Trophoblast cell (in vitro differentiated cells and primary cell): ENCODE data around the gene KIF16B.

ENCODE experiments used
- DNase-seq, 2 donors: peaks; one replicate each; pipeline ENCODE4 v3.0.0-alpha.2; 2016
- H2AFZ ChIP-seq: 2 replicates; pipeline ENCODE4 v1.6.1; 2013; ENCODE audit warnings: low read length, moderate library complexity, mild to moderate bottlenecking; ENCODE audit not compliant: insufficient read depth, poor library complexity
- H2AK5ac ChIP-seq: 2 replicates; pipeline ENCODE4 v1.6.1; 2013; ENCODE audit warnings: mild to moderate bottlenecking, low read length
- H2BK120ac ChIP-seq: 2 replicates; pipeline ENCODE4 v1.6.1; 2013; ENCODE audit warnings: low read length, mild to moderate bottlenecking, moderate library complexity; ENCODE audit not compliant: insufficient read depth, poor library complexity
- H2BK12ac ChIP-seq: 2 replicates; pipeline ENCODE4 v1.6.1; 2013; ENCODE audit warnings: mild to moderate bottlenecking, low read length, moderate library complexity
- H2BK5ac ChIP-seq: 2 replicates; pipeline ENCODE4 v1.6.1; 2013; ENCODE audit warnings: low read length, low read depth, moderate library complexity, mild to moderate bottlenecking; ENCODE audit not compliant: poor library complexity
- H3K14ac ChIP-seq: 2 replicates; pipeline ENCODE4 v1.6.1; 2013; ENCODE audit warnings: mild to moderate bottlenecking, low read length
- H3K18ac ChIP-seq: 2 replicates; pipeline ENCODE4 v1.6.1; 2013; ENCODE audit warnings: mild to moderate bottlenecking, low read length
- H3K23ac ChIP-seq: 2 replicates; pipeline ENCODE4 v1.6.1; 2013; ENCODE audit warnings: low read length
- H3K27ac ChIP-seq: 2 replicates; pipeline ENCODE4 v1.5.1; 2013; ENCODE audit warnings: low read depth, mild to moderate bottlenecking, inconsistent platforms, low read length, moderate library complexity
- H3K27me3 ChIP-seq: 2 replicates; pipeline ENCODE4 v1.6.1; 2013; ENCODE audit warnings: inconsistent platforms, mild to moderate bottlenecking, low read length, moderate library complexity; ENCODE audit not compliant: insufficient read depth
- H3K36me3 ChIP-seq, 2 experiments: 1 replicate in 1 of 2; 2 replicates in 1 of 2; pipeline ENCODE4 v1.6.1; 2013; ENCODE audit warnings: low read length in 2 of 2, mild to moderate bottlenecking in 2 of 2, moderate library complexity in 1 of 2; ENCODE audit not compliant: insufficient read depth in 2 of 2, control insufficient read depth in 1 of 2
- H3K4ac ChIP-seq: 2 replicates; pipeline ENCODE4 v1.6.1; 2013; ENCODE audit warnings: low read depth, mild to moderate bottlenecking, low read length, moderate library complexity
- H3K4me1 ChIP-seq, 2 experiments: 1 replicate in 1 of 2; 2 replicates in 1 of 2; pipeline ENCODE4 v1.6.1; 2013; ENCODE audit warnings: low read length in 2 of 2, mild to moderate bottlenecking in 2 of 2, moderate library complexity in 1 of 2; ENCODE audit not compliant: insufficient read depth in 2 of 2, control insufficient read depth in 1 of 2
- H3K4me2 ChIP-seq: 2 replicates; pipeline ENCODE4 v1.6.1; 2013; ENCODE audit warnings: inconsistent platforms, mild to moderate bottlenecking, low read length, moderate library complexity
- H3K4me3 ChIP-seq: 2 replicates; pipeline ENCODE4 v1.5.1; 2013; ENCODE audit warnings: mild to moderate bottlenecking, low read depth, low read length, inconsistent platforms
- H3K79me1 ChIP-seq: one replicate; pipeline ENCODE4 v1.6.1; 2013; ENCODE audit warnings: low read length
- H3K79me2 ChIP-seq: 2 replicates; pipeline ENCODE4 v1.6.1; 2013; ENCODE audit warnings: low read length, mild to moderate bottlenecking; ENCODE audit not compliant: control insufficient read depth, insufficient read depth, poor library complexity
- H3K9ac ChIP-seq: 2 replicates; pipeline ENCODE4 v1.6.1; 2013; ENCODE audit warnings: mild to moderate bottlenecking, low read length
- H3K9me3 ChIP-seq: 2 replicates; pipeline ENCODE4 v1.6.1; 2013; ENCODE audit warnings: low read depth, mild to moderate bottlenecking, control low read depth, inconsistent platforms, low read length; ENCODE audit not compliant: insufficient read depth
- H4K12ac ChIP-seq: 2 replicates; pipeline ENCODE4 v1.6.1; 2013; ENCODE audit warnings: low read depth, mild to moderate bottlenecking, low read length, moderate library complexity
- H4K8ac ChIP-seq: 2 replicates; pipeline ENCODE4 v1.6.1; 2013; ENCODE audit warnings: low read depth, mild to moderate bottlenecking, low read length, moderate library complexity
- H4K91ac ChIP-seq: one replicate; pipeline ENCODE4 v1.6.1; 2013; ENCODE audit warnings: low read depth, mild to moderate bottlenecking, low read length, moderate library complexity
- WGBS: extraction: QIAGEN DNeasy Blood & Tissue Kit; methylation state at CpG from one replicate; pipeline ENCODE4 v1.1.7; 2013; ENCODE audit warnings: missing lambda C conversion rate; ENCODE audit not compliant: insufficient read length, insufficient coverage; ENCODE audit errors: extremely low coverage; 5-methylcytosine and 5-hydroxymethylcytosine counted together

The KIF16B gene

DNA sequence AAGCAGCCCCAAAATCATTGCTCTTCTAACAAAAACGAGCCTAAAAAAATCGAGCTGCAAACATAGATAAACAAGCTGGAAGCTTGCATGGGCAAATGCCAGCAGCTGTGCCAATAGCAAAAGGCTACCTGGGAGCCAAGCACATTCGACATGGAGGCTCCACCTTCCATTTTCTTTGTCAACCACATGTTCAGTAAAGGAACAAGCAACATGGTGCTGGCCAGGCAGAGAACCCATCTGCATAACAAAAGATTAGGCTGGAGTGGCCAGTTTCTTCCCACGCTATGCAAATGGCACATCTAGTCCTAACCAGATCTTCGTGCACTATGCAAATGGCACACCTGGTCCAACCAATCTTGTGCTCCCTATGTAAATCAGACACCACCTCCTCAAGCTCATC, 110.5 kb downstream of the KIF16B start:
- Histone ChIP-seq H3K23ac (no peak overlapping the region), H3K18ac (no peak overlapping the region), H3K79me1 (no peaks in the 10 kb centered on the region), H3K4me3 (no peak overlapping the region), H3K14ac (no peak overlapping the region), H4K91ac (no peak overlapping the region), H3K4me2 (no peak overlapping the region), H2AFZ (no peak overlapping the region), H2BK5ac (no peak overlapping the region), H3K79me2 (no peaks in the 10 kb centered on the region), H2AK5ac (no peak overlapping the region), H4K12ac (no peak overlapping the region), H3K36me3 (no peaks in the 10 kb centered on the region), H4K8ac (no peak overlapping the region), H2BK120ac (no peak overlapping the region), H3K4me1 (no peaks in the 10 kb centered on the region), H3K9me3 (no peaks in the 10 kb centered on the region), H2BK12ac (no peak overlapping the region), H3K9ac (no peak overlapping the region), H3K4ac (no peak overlapping the region), H3K27ac (no peak overlapping the region), H3K27me3 (no peaks in the 10 kb centered on the region)
- DNase-seq: no peak
- WGBS: no CpG with 5 or more reads among the region's 5 CpGs

DNA sequence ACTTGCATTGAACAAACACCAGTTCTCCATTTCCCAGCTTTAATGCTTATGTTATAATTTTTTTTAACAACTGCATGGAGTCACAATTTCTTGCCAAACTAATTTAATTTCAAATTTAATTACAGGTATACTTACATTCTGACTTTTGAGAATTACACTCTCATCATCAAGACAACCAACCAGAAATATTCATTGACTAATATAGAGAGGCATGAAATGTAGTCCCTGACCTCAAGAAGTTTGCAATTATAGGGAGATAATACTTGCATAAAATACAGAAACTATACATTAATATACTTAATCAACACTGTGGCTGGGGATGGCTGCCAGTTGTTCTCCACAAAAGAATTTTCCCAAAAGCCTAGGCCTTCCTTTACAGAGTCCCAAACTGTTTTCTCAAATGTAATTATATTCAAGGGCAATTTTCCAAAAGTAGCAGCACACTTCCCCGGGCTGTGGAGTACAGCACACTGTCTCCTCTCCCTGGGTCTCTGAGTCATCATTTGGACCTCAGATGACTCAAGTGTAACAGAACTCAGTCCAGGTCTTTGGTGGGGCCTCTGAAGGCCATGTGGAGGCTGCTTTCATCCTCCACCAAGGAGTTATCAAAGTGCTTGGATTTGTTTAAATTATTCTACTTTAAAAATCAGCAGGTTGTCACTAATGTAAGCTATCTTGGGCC, 114.1 kb downstream of the KIF16B start:
- Histone ChIP-seq H3K79me1 (no peaks in the 10 kb centered on the region), H3K79me2 (no peaks in the 10 kb centered on the region), H3K18ac (no peak overlapping the region), H2BK120ac (no peak overlapping the region), H2AK5ac (no peak overlapping the region), H4K12ac (no peak overlapping the region), H3K27ac (no peak overlapping the region), H2BK5ac (no peak overlapping the region), H3K36me3 (no peaks in the 10 kb centered on the region), H3K4me3 (no peak overlapping the region), H3K4me2 (no peak overlapping the region), H3K23ac (no peak overlapping the region), H2BK12ac (no peak overlapping the region), H2AFZ (no peak overlapping the region), H3K14ac (no peak overlapping the region), H3K4ac (no peak overlapping the region), H4K8ac (no peak overlapping the region), H3K9me3 (peaks cover 2% of the 10 kb centered on the region), H3K27me3 (no peaks in the 10 kb centered on the region), H3K4me1 (no peaks in the 10 kb centered on the region), H4K91ac (no peak overlapping the region), H3K9ac (no peak overlapping the region)
- no peak for DNase-seq
- WGBS: no CpG with 5 or more reads among the region's 1 CpG

DNA sequence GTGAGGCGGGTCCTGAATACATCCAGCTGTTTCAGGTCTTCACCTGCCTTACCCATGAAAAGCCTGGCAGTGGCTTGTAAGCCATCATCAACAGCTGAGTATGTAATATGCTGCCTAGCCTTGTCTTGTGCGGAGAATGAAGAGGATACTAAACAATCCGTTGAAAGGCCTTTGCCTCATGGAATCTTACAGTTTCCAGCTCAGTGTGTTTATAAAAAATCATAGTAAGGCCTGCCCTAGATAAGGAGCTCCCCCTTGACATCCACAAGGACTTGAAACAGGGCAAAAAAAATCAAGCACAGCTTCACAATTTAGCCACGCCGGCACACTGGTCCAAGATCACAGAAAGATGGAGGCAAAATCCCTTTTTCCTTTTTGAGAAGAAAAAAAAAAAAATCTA, 115.7 kb downstream of the KIF16B start:
- no CpG with 5 or more reads among the region's 5 CpGs for WGBS
- no peak overlapping the region for H3K18ac ChIP-seq
- DNase-seq: no peak

DNA sequence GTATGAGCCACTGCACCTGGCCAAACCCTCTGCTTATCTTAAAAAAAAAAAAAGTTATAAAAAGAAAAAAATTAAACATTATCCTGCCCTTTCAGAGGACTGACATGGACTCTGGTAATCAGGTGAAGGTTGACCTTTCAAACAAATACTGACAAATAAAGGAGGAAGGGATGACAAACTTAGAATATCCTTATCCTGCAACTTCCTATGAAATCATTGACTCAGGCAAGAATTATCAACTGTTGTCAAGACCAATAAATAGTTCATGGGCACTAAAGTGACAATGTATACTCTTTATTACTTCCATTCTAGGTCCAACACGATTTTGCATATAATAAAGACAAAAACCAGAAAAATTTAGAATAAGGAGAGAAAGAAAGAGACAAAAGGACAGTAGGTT, 117.9 kb downstream of the KIF16B start:
- no peak overlapping the region for H3K9ac ChIP-seq
- H3K4me3 ChIP-seq: no peak overlapping the region
- H2BK12ac ChIP-seq: no peak overlapping the region
- no peak overlapping the region for H4K91ac ChIP-seq
- no peak for DNase-seq
- no peak overlapping the region for H4K12ac ChIP-seq
- no peaks in the 10 kb centered on the region for H3K27me3 ChIP-seq
- peaks cover 2% of the 10 kb centered on the region for H3K79me1 ChIP-seq
- no peak overlapping the region for H3K14ac ChIP-seq
- no peaks in the 10 kb centered on the region for H3K4me1 ChIP-seq
- H2BK5ac ChIP-seq: no peak overlapping the region
- no peaks in the 10 kb centered on the region for H3K79me2 ChIP-seq
- no peak overlapping the region for H3K4ac ChIP-seq
- no peak overlapping the region for H2AFZ ChIP-seq
- H4K8ac ChIP-seq: no peak overlapping the region
- H2BK120ac ChIP-seq: no peak overlapping the region
- no peak overlapping the region for H3K4me2 ChIP-seq
- no peak overlapping the region for H2AK5ac ChIP-seq
- no CpG with 5 or more reads among the region's 1 CpG for WGBS
- H3K18ac ChIP-seq: no peak overlapping the region
- H3K36me3 ChIP-seq: no peaks in the 10 kb centered on the region
- H3K9me3 ChIP-seq: peaks cover 4% of the 10 kb centered on the region
- no peak overlapping the region for H3K23ac ChIP-seq
- H3K27ac ChIP-seq: no peak overlapping the region

More for the DNA sequence above, 115.7 kb downstream of the KIF16B start:
- Histone ChIP-seq H3K27ac (no peak overlapping the region), H4K12ac (no peak overlapping the region), H3K23ac (no peak overlapping the region), H3K4me3 (no peak overlapping the region), H2BK120ac (no peak overlapping the region), H3K4ac (no peak overlapping the region), H3K9me3 (peaks cover 2% of the 10 kb centered on the region), H3K79me2 (no peaks in the 10 kb centered on the region), H2BK5ac (no peak overlapping the region), H2AK5ac (no peak overlapping the region), H3K4me2 (no peak overlapping the region), H4K91ac (no peak overlapping the region), H3K4me1 (no peaks in the 10 kb centered on the region), H3K14ac (no peak overlapping the region), H2AFZ (no peak overlapping the region), H3K27me3 (no peaks in the 10 kb centered on the region), H3K36me3 (no peaks in the 10 kb centered on the region), H3K9ac (no peak overlapping the region), H3K79me1 (no peaks in the 10 kb centered on the region), H2BK12ac (no peak overlapping the region), H4K8ac (no peak overlapping the region)
